Parathyroid adenoma (tissue), 2 donors: Measurements from ENCODE around the gene SPOCK1.
"Not testable (repeated sequence)": the region's sequence is repeated elsewhere in the genome, so short reads cannot be mapped to it uniquely, and the experiment has no call there.

ENCODE experiments used
- H2AFZ ChIP-seq: fragments of 300-600 bp; sonication (generic); one replicate; pipeline ENCODE4 v1.7.0; 2017; ENCODE audit warnings: antibody characterized with exemption, mild to moderate bottlenecking
- H3K27ac ChIP-seq: fragments of 300-600 bp; sonication (generic); one replicate; pipeline ENCODE4 v1.7.0; 2017
- H3K27me3 ChIP-seq: fragments of 300-600 bp; sonication (generic); one replicate; pipeline ENCODE4 v1.7.0; 2017; ENCODE audit warnings: low read length; ENCODE audit not compliant: control insufficient read depth, insufficient read depth
- H3K36me3 ChIP-seq: fragments of 300-600 bp; sonication (generic); one replicate; pipeline ENCODE4 v1.7.0; 2017; ENCODE audit warnings: low read length; ENCODE audit not compliant: control insufficient read depth, insufficient read depth
- H3K4me1 ChIP-seq: fragments of 300-600 bp; sonication (generic); one replicate; pipeline ENCODE4 v1.7.0; 2017; ENCODE audit warnings: control low read depth
- H3K4me2 ChIP-seq: fragments of 300-600 bp; sonication (generic); one replicate; pipeline ENCODE4 v1.7.0; 2017; ENCODE audit warnings: low read length
- H3K4me3 ChIP-seq: fragments of 300-600 bp; sonication (generic); one replicate; pipeline ENCODE4 v1.7.0; 2017; ENCODE audit warnings: low read depth, low read length
- H3K79me2 ChIP-seq: fragments of 300-600 bp; sonication (generic); one replicate; pipeline ENCODE4 v1.7.0; 2017; ENCODE audit warnings: control low read depth
- H3K9ac ChIP-seq: fragments of 300-600 bp; sonication (generic); one replicate; pipeline ENCODE4 v1.7.0; 2017; ENCODE audit warnings: mild to moderate bottlenecking
- H3K9me3 ChIP-seq: fragments of 300-600 bp; sonication (generic); one replicate; pipeline ENCODE4 v1.7.0; 2017; ENCODE audit warnings: low read length; ENCODE audit not compliant: control insufficient read depth
- CTCF ChIP-seq: fragments of 300-600 bp; sonication (generic); IDR thresholded peaks from one replicate; pipeline ENCODE4 v1.7.0; 2017; ENCODE audit warnings: antibody characterized with exemption, mild to moderate bottlenecking
- donor health status: primary hyperparathyroidism.

Gene SPOCK1

DNA sequence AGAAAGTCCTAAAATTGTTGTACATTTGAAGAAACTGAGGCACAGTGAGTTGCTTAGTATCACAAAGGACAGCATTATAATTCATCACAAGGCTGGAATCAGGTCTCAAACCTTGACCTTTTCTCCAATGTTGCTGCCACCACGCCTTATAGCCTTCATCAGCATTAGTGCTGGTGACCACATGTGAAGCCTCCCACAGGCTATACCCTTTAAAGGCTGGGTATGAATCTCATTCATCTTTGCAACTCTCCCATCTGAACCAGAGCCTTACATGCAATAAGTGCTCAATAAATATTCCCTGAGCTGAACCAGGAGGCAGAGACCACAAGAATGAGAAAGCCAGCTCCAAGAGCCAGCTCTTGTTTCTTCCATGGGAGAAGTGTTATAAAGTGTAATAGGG is 104.7 kb downstream of the SPOCK1 start:
- H2AFZ ChIP-seq, result no peak overlapping the region
- TF ChIP-seq CTCF, result no peak
- H3K27ac ChIP-seq, result no peak overlapping the region
- H3K36me3 ChIP-seq, result no peaks in the 10 kb centered on the region
- no peaks in the 10 kb centered on the region for H3K9me3 ChIP-seq
- no peaks in the 10 kb centered on the region for H3K27me3 ChIP-seq
- H3K4me1 ChIP-seq, result no peaks in the 10 kb centered on the region
- no peaks in the 10 kb centered on the region for H3K79me2 ChIP-seq
- no peak overlapping the region for H3K4me2 ChIP-seq
- H3K9ac ChIP-seq, result no peak overlapping the region
- no peak overlapping the region for H3K4me3 ChIP-seq

DNA sequence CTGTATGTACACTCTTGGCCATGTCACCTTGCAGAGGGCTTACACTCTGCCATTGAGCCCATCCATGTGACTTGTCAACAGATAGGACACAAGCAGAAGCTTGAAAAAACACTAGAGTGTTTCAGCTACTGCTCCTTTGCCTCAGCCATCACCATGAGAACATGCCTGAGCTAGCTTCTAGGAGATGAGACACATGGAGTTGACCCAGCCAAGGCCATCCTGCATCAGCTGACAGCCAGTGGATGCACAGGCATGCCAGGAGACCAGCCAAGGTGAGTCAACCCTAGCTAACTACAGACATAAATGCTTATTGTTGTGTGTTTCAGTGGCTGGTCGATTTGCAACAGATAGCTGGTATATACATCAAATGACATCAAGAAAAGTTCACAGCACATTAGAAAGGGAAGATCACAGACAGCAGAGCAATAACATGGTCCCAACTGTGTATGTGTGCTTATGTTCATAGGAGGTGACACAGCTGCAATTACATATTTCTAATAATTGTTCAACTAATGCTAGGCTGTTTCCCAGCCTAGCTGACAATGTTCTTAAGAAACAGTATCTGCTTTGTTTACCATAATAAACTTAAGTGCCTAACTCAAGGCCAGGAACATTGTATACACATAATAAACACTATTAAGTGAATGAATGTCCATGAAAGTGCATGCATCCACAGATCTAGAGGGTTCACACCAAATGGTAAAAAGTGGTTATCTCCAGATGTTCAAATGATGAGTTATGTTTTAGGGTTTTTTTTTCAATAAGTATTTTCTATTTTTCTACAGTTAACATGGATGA is 105.7 kb downstream of the SPOCK1 start:
- Histone ChIP-seq H3K27ac (no peak overlapping the region), H3K4me1 (no peaks in the 10 kb centered on the region), H3K79me2 (no peaks in the 10 kb centered on the region), H3K4me3 (no peak overlapping the region), H3K36me3 (no peaks in the 10 kb centered on the region), H3K27me3 (no peaks in the 10 kb centered on the region), H2AFZ (no peak overlapping the region), H3K9me3 (no peaks in the 10 kb centered on the region), H3K4me2 (no peak overlapping the region), H3K9ac (no peak overlapping the region)
- TF ChIP-seq CTCF, result no peak

DNA sequence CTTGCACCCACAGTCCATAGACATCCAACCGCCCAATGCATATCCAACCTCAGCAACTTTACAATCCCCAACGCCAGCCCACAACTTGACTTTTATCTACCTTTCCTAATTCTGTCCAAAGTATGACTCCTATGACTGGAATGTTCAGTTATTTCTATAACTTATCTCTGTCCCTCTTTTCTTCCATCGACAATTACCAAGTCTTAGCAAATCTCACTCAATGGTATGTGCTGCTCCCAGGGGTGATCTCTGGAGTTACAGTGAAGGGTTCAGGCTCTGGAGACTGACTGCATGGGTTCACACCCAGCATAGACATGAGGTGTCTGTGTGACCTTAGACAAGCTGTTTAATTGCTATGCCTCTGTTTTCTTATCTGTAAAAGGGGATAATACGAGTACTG is 106.9 kb downstream of the SPOCK1 start:
- H3K36me3 ChIP-seq, result no peaks in the 10 kb centered on the region
- no peak overlapping the region for H2AFZ ChIP-seq
- H3K9me3 ChIP-seq, result no peaks in the 10 kb centered on the region
- no peak overlapping the region for H3K4me3 ChIP-seq
- H3K4me1 ChIP-seq, result no peaks in the 10 kb centered on the region
- H3K9ac ChIP-seq, result no peak overlapping the region
- H3K27me3 ChIP-seq, result no peaks in the 10 kb centered on the region
- no peak overlapping the region for H3K4me2 ChIP-seq
- TF ChIP-seq CTCF, result no peak
- H3K79me2 ChIP-seq, result no peaks in the 10 kb centered on the region
- no peak overlapping the region for H3K27ac ChIP-seq

DNA sequence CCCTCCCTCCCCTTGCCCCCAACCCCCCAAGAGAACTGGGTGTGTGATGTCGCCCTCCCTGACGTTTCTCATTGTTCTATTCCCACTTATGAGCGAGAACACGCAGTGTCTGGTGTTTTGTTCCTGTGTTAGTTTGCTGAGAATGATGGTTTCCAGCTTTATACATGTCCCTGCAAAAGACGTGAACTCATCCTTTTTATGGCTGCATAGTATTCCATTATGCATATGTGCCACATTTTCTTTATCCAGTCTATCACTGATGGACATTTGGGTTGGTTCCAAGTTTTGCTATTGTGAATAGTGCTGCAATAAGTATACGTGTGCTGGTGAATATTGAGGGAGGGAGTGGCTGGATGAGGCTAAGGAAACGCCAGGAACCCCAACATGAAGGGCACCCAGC is 108.1 kb downstream of the SPOCK1 start:
- H3K9me3 ChIP-seq, H3K36me3 ChIP-seq, H3K79me2 ChIP-seq, H3K27ac ChIP-seq, H3K9ac ChIP-seq, H3K4me2 ChIP-seq, H3K27me3 ChIP-seq, H3K4me3 ChIP-seq, H3K4me1 ChIP-seq, H2AFZ ChIP-seq: not testable (repeated sequence)

DNA sequence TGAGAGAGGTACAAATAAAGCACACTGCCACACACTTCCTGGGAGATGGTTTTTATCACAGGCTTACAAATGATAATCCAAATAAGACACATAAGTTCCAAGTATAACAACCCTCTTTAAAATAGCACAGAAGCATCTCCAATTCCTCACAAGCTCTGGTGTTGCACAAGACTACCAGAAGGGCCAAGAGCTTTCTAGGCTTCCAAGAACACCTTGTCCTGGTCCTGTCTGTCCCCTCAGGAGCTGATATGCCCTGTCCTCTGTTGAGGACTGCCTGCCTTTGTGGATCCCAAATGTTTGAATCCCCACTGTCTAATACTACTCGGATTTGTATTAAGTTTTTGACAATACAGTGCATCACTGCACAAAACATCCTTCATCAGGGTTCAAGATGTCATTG is 110.1 kb downstream of the SPOCK1 start:
- no peak overlapping the region for H2AFZ ChIP-seq
- no peaks in the 10 kb centered on the region for H3K27me3 ChIP-seq
- TF ChIP-seq CTCF, result no peak
- H3K36me3 ChIP-seq, result no peaks in the 10 kb centered on the region
- H3K4me2 ChIP-seq, result no peak overlapping the region
- no peaks in the 10 kb centered on the region for H3K4me1 ChIP-seq
- H3K4me3 ChIP-seq, result no peak overlapping the region
- H3K79me2 ChIP-seq, result no peaks in the 10 kb centered on the region
- H3K27ac ChIP-seq, result no peak overlapping the region
- no peaks in the 10 kb centered on the region for H3K9me3 ChIP-seq
- H3K9ac ChIP-seq, result no peak overlapping the region
